RCC 7860 (cell line): ENCODE data around the gene MYO3B.

Experiments used
- DNase-seq: peaks from one replicate; pipeline ENCODE4 v3.0.0-alpha.2; 2015; ENCODE audit warnings: low spot score
- FAIRE-seq: peaks from 2 replicates; lab custom pipeline; 2012; peaks lifted over from hg19 to GRCh38; lab: Jason Lieb, UNC

The MYO3B gene

DNA sequence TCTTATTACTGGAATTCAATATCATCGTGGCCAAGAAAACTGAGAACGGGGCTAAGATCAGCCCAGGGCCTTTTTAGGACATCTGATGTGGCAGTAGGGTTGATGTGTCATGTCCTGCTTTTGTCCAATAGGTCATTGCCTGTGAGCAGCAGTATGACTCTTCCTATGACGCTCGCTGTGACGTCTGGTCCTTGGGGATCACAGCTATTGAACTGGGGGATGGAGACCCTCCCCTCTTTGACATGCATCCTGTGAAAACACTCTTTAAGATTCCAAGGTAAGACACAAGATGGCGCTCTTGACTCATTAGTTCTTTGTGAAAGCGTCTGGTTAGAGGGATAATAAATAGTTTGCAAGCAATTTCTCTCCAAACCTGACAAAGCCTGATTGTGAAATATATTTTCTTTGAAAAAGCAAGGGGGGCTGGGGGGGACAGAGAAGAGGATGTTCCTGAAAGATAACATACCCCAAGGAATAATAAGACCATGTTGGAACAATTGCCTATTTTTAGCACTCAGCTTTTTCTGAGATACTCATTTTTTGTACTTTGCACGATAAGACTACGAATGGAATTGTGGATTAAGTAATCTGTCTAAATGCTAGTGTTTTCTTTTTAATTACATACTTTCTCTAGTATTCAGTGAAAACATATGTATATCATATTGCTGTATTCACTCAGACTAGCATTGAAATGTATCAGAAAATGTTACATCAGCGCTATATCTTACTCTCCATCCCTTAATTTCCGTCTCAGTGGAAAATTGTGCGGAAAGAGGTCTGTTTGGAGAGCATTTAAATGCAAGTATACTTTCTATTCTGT is 58.1 kb downstream of the MYO3B start:
- no peak for DNase-seq
- FAIRE-seq: no peak

- FAIRE-seq (no peak), DNase-seq (no peak)
These were observed 58.7 kb downstream of the MYO3B start for GRCh38 chr2:170236680-170237047.

DNA sequence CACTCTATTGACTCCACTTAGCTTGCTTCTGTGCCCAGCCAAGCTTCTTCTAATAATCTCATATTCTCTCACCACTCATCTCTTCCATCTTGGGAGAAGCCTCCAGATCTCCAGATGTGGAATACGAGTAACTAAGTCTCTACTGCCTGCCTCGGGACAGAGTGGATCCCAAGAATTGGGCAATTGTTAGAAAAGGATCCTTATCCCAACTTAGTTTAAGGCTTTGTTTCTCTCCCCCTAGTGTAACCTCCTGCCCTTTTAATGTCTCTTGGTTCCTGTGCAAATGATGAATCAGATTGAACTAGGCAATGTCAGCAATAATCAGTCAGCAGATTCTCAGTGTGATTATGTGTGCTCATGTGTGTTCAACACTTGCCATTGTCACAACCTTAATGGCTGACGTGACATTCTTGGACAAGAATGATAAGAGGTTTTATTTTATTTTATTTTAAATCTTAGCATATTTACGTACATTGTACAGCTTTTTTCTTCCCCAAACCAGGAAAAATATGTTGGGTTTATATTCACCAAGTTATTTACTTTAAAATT is 59.7 kb downstream of the MYO3B start:
- no peak for FAIRE-seq
- no peak for DNase-seq

GRCh38 chr2:170238776-170239175 is 60.8 kb downstream of the MYO3B start:
- DNase-seq: no peak
- FAIRE-seq: no peak

DNA sequence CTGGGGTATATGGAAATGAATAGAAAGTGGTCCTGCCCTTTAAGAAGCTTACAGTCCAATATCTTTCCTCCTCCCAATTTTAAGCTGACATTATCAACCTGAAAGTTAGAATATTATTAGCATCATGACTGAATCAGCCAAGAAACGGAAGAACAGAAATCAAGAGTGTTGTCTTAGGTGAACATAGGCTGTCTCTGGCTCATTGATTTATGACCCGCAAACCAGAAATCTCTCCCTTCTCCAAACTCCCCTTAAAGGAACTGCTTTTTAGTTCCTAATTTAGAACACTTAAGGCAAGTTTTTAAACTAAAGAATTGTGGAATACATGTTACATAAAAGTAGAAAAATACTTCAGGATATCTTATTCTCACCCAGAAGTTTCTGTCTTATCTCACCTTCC is 62.7 kb downstream of the MYO3B start:
- DNase-seq: no peak
- no peak for FAIRE-seq

DNA sequence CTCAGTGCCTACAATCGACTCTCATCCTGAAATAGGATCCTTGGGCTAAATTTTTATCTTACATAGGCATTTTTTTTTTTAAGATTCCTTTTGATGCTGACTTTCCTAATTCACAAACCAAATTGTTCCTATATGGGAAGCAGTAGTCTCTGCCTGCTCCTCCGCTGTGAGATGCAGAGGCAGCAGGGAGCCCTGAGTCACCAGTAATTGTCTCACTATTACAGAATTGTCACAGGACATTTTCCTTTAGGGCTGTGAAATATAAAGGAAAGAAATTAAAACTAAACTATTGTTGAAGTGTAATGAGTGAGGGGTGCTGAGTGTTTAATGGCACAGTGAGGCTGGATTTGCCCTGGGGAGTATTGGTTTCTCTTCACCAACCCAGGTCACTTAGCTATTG is 63.8 kb downstream of the MYO3B start:
- DNase-seq (no peak), FAIRE-seq (no peak)

DNA sequence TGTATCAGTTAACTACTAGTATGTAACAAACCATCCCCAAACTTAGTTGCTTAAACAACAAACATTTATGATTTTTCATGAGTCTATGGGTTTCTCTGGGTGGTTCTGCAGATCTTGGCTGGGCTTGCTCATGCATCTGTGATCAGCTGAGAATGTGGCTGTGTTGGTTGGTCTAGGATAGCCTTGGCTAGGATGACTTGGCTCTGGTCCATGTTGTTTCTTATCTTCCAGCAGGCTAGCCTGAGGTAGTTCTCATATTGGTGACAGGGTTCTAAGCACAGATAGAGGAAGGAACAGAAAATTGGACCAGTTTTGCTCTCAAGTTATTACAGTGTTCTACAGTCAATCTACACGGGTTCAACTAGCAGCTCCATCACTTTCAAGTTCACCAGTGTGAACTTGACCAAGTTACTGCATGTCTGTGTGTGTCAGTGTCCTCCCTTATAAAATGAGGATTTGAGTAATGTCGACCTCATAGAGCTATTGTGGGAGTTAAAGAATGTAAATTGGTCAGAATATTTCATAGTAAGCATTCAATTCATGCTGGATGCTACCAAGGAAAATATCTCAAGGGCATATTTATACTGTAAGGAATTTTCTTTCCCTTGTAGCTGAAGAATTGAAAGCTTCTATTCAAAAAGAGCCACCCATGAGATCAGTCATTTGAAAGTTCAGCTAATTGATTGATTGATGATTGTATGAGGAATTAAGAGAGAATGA is 65.3 kb downstream of the MYO3B start:
- DNase-seq: no peak
- FAIRE-seq: no peak

DNA sequence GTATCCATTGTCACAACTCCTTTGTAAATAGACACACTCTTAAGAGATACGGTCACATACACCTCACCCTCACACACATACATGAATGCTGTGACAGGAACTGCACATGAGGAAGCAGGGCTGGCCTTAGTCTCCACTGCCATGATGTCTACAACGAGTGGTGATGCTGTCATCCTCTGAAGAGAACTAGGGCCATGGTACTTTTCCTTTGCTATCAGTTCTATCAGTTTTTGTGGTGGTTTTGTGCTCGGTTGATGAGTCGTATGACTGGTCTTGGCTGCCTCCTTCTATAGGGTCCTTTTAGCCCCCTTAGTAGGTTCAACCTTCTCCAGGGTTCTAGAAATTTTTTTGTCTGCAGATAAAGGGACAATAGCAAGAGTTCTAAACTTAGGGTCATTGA is 66.0 kb downstream of the MYO3B start:
- no peak for DNase-seq
- no peak for FAIRE-seq

DNA sequence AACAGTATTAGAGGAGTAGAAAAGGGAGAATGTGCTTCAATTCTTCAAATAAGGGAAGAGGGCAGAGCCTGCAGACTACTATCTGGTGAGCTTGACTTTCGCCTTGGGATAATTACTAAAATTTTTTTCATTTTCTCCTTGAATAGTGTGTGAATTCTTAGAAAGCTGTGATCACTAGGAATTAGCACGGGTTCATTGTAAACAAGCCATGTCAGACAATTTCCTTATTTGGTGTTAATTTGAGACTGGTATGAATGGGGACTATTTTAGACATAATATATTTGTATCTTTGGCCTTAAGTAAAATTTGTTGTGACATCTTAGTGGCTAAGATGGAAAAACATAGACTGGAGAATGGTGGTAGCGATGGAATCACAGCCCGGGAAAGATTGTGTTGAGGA is 66.6 kb downstream of the MYO3B start:
- DNase-seq (no peak), FAIRE-seq (no peak)

GRCh38 chr2:170245312-170245711 is 67.4 kb downstream of the MYO3B start:
- DNase-seq (no peak), FAIRE-seq (no peak)

- DNase-seq: no peak
- no peak for FAIRE-seq
These were observed 69.4 kb downstream of the MYO3B start for GRCh38 chr2:170247333-170247732.

DNA sequence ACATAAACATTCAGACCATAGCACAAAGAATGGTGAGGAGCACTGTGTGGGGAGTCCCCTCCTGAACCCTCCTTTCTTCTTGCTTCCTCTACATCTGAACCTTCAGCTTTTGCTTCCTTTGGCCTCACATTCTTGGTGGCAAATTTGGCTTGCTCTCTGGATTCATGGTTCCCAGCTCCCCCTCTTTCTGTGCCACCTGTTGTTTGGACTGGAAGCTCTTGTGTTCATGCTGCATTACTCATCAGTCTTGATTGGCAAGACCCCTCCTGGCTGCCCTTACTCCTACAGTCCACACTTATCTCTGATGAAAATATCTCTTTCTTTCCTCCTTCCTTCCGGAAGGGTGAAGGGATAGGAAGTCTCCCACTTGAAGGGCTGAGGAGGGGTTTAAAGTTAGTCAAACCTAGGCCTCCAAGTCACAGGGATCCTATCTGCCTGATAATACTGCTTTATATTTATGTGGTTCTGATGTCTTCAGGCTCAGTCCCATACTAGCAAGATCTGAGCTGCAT is 70.0 kb downstream of the MYO3B start:
- FAIRE-seq (no peak), DNase-seq (no peak)

GRCh38 chr2:170248574-170249393 is 70.8 kb downstream of the MYO3B start:
- DNase-seq (no peak), FAIRE-seq (no peak)

- DNase-seq (no peak), FAIRE-seq (no peak)
These were observed 71.8 kb downstream of the MYO3B start for GRCh38 chr2:170249761-170250160.

DNA sequence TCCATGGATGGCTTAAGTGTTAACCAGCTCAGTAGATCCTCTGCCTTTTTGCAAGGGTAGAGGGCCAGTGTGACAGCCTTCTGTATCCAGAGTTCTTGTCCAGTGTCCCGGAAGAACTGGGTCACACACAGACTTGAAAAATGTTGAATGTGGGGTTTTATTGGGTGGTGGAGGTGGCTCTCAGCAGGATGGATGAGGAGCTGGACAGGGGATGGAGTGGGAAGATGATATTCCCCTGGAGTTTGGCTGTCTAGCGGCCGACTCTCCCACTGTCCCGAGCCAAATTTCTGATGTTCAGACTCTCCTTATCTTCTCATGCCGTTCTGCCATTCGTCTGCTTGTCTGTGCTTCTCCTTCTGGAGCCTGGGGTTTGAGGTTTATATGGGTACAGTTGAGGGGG is 72.6 kb downstream of the MYO3B start:
- FAIRE-seq (no peak), DNase-seq (no peak)

DNA sequence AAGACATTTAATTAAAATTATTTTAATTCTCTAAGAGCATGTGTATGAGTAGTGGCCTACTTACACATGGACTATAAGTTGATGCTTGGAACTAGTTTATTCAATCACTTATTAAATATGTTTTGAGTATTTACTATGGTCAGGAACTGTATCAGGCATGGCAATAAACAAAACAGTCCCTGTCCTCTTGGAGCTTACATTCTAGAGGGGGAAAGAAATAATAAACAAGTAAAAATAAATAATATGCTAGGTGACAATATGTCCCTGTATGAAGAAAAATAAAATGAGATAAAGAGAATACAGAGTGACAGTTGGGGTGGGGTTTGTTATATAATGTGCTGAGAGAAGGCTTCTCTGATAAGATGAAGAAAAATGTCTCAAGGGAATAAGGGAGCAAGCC is 74.5 kb downstream of the MYO3B start:
- no peak for FAIRE-seq

DNA sequence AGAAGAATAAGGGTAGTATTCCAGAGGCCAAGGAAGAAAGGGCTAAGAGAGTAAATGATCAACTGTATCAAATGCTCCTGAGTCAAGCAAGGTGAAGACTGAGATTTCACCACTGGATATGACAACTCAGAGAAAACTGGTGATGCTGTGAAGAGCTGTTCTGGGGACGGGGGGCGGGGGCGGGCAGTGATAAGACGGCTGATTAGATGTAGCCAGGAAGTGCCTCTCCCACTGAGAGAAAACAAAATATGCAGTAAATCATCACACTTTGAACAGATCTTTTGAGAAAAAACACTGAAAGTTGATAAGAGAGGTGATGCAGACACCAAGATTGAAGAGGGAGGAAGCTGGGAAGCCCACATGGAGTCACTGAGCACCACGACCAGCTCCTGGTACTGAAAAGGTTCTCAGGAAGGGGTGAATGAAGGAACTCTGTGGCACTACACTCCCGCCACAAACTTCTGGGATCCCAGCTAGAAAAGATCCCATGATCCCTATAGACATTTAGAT is 75.8 kb downstream of the MYO3B start:
- FAIRE-seq: no peak
- no peak for DNase-seq

More for the DNA sequence above, 74.5 kb downstream of the MYO3B start:
- no peak for DNase-seq

DNA sequence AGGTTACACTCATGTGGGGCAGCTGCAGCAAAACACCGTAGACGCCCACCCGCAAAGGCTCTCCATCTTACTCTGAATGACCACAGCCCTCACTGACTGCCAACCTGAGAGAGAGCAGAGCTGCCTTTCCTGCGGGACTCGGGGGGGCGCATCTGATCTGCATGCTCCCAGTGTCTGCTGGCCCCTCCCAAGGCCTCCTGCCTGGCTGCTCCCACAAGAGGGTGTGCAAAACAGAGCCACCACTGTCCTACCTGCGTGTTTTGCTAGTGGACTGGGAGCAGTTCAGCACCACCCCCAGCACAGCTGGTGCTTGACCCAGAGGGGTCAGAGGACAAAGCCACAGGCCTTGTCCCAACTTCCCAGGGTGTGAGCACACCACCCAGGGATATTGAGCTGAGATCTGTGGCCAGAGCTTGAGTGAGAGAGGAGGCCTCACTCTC is 76.4 kb downstream of the MYO3B start:
- FAIRE-seq: no peak

GRCh38 chr2:170255137-170255536 is 77.2 kb downstream of the MYO3B start:
- FAIRE-seq (no peak), DNase-seq (no peak)

More for the DNA sequence above, 76.4 kb downstream of the MYO3B start:
- DNase-seq: no peak

GRCh38 chr2:170255971-170256370 is 78.0 kb downstream of the MYO3B start:
- no peak for FAIRE-seq
- no peak for DNase-seq

DNA sequence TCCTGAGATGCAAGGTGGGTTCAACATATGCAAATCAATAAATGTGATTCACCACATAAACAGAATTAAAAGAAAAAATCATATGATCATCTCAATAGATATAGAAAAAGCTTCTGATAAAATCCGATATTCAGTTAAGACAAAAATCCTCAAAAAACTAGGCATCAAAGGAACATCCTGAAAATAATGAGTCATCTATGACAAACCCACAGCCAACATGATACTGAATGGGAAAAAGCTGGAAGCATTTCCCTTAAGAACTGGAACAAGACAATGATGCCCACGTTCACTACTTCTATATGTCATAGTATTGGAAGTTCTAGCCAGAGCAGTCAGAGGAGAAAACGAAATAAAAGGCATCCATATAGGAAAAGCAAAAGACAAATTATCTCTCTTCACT is 80.4 kb downstream of the MYO3B start:
- no peak for DNase-seq
- FAIRE-seq: no peak
